Stimulated activated CD8-positive, alpha-beta memory T cell treated with anti-CD3 and anti-CD28 coated beads, Interleukin-7, amount 100 ng/mL, for 1 hour (primary cell): ENCODE results near the gene LRCH1.

Source experiments
- DNase-seq, 2 donors: peaks; one replicate each; pipeline ENCODE4 v3.0.0-alpha.2; 2020; ENCODE audit warnings: low read depth in 2 of 2

Gene LRCH1

DNA sequence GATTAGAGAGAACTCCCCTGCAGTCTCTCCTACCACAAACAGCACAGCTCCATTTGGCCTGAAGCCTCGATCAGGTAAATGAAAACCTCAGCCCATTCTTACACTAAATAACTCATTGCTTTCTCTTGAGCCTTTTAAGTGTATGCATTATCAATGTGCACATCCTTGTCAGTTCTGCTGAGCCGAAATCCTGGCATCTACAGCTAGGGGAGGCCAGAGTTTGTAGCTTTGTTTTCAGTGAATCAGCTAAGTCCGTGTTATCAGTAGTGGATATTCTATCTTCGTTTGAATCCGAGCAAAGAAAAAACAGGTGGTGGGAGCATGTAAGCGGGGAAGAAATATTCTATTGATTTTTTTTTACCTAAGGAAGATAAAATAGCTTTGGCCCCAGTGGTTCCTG is 159.6 kb downstream of the LRCH1 start:
- no peak for DNase-seq

DNA sequence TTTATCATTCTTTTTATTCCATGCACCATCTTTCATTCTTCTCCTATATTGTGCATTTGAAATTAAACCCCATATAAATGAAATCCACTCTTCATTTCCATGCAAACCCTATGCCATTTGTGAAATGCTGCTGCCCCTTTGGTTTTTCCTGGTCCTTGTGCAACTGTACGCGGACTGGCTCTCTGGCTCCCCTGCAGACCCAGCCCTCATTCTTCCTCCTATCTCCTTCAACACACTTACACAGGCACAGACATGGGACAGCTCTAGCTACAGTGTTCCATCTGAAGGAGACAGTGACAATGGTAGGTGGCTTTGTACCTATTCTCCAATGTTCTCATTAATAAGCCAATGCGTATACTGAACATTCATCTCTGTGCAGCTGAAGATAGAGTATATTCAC is 162.4 kb downstream of the LRCH1 start:
- DNase-seq, result no peak

DNA sequence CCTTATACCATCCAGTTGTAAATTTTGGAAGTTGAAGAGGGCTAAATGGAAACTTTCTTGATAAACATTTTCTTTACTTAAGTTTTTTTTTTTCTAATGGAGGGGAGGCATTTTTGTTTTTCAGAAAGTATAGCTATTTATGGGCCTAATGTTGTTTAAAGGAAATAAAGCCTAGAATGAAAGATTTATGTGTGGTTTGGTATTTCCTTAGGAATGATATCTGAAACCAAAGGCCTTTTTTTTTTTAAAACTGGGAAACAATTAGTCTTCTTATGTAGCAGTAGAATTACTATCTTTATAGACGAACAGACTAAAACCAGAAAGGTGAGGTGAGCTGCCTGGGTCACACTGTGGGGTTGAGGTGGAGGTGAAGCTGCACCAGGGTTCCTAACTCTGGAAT is 163.9 kb downstream of the LRCH1 start:
- DNase-seq, result no peak

DNA sequence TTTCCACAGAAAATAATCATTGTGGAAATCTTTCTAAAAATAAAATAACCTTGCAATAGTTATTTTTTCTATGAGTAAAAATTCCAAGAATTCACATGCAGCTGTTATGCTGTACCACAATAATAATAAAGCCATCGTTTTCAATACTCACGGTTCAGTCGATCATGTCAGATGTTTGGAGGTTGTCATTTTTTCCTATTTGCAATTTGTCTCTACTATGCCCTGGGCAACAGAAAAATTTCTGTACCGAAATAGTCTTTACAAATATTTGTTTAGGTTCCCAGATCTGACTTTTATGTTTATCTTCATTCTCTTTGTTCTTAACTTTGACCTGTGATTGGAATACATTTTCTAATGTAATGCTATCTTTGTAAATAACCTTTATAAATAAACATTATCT is 164.3 kb downstream of the LRCH1 start:
- no peak for DNase-seq

DNA sequence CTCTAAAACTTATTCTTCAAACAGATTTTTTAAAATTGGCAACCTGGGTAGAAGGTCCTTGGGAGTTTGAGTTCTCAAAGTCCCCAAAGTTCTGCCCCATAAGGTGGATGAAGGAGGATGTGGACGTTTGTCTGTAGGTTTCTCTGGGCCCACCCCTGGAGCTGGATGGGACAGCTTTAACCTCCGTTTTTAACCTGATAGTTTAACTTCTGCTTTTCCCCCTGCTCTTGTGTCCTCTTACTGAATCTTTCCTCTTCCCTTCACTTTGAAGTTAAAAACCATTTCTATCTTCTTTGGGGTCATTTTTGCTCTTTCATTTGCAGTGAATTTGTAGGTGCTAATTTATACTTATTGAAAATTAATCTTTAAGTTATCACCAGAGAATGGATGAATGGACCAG is 164.9 kb downstream of the LRCH1 start:
- no peak for DNase-seq

DNA sequence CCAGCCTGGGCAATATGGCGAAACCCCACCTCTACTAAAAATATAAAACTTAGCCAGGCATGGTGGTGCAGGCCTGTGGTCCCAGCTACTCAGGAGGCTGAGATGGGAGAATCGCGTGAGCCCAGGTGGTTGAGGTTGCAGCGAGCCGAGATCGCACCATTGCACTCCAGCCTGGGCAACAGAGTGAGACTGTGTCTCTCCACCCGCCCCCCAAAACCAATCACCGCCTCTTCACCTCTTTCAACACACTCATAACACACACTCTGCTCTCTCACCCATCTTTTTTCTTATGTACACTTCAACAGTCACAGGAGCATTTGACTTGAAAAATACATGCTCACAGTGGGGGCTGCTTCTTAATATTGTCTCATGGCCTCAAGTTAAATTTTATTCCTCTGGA is 167.2 kb downstream of the LRCH1 start:
- DNase-seq, result no peak

DNA sequence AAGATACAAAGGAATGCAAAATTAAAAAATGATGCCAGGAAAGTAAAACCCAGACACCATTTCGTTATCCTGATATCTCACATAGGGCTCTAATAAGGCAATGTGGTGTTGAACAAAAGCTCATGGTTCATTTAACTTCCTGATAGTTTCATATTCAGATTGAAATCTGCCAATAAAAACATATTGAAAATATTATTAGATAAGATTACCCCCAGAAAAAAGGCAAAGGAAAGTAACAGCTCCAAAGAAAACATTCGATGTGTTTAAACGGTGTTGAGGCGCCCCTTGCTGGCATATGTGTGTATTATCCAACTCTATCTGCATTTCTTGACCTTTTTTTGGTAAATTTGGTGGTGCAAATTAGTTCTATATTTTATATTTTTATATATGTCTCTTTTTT is 168.1 kb downstream of the LRCH1 start:
- no peak for DNase-seq

DNA sequence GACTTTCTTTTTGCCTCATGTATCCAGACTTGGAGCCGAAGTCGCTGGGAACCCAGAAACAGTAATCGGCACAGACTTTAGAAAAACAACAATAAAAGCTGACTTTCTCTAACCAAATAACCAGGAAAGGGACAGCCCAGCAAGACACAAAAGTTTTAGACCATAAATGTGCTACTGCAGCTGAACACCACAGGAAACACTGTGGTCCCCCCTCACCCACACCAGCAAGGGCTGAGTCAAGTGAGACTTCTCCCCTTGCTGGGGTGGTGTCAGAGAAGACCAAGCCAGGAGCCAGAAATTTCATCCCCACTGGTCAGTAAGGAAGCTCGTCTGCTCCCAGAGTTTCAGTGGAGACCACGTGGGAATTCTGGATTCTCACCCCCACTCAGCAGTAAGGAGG is 173.4 kb downstream of the LRCH1 start:
- no peak for DNase-seq

DNA sequence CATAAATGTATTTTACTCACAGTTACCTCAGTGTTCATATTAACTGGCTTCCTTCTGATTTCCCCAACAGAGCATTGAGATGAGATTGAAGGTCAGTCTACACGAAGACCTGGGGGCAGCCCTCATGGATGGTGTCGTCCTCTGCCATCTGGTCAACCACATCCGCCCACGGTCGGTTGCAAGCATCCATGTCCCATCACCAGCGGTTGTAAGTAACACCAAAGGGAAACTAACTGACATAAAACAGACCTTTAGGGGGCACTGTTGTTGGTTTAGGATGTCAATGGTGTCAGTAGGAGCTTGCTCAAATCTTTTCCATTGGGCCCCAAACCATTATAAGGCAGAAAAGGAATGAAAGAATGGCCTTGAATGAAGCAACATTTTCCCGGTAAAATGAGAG is 175.8 kb downstream of the LRCH1 start:
- DNase-seq, result no peak

DNA sequence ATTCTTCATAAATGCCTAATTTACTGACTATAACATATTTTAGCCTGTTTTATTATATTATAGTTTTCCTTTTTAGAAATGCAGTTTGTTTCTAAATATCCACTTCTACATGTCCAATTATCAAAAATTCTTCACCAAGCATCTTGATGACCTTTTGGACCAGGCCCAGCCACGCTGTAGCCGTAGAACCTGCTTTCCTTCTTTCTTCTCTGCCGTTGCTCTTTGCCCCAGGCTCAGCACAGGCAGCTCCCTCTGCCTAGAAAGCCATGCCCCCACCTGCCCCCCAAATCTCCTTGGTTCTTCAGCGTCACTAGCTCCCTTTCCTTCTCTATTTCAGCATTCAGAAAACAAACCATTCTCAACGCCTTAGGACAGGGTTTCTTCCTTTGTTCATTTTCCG is 178.6 kb downstream of the LRCH1 start:
- no peak for DNase-seq

DNA sequence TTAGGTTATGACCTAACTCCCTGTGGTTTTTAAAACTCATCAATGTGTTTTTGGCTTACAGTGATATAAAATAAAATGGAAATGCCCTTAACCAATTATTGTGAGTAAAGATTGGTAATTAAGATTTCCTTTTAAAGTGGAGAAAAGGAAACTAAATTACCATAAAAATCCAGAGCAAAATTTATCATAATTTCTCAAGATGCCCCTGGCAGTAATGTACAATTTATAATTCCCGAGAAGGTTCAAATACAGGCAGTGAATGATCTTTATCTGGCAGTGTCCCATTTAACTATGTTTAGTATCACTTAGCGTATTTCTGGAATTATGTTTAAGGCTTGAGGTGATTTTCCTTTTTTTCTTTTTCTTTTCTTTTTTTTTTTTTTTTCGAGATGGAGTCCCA is 182.5 kb downstream of the LRCH1 start:
- DNase-seq, result no peak

DNA sequence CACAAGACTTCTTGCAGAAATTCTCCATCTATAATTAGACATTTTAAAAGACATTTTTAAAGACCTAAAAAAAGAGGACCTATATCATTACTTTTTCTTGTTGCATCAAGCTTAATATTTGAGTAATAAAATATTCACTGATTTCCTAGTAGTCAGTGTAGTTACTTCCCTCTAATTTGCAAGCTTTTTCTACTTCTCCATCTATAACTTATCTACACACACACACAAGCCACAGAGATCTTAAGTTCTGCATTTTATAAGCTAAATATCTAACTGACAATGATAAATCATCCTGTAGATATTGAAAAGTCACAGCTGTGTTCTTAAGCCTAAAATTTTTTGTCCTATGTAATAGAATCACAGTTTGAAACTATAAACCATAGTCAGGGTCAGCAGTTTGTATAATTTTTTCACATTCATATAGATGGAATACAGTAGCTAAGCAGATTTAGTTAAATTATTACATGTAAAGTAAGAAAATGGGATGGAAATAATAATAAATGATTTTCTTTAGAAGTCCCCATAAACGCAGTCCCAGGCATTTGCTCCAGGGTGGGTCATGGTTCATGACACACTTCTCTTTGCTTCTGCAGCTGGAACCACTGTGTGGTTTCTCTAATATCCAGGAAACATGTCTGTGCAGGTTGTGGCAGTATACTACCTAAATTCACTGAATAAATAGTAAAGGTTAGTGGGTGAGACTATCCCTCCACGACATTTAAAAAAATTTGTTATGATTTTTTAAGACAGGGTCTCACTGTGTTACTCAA is 183.8 kb downstream of the LRCH1 start:
- no peak for DNase-seq

DNA sequence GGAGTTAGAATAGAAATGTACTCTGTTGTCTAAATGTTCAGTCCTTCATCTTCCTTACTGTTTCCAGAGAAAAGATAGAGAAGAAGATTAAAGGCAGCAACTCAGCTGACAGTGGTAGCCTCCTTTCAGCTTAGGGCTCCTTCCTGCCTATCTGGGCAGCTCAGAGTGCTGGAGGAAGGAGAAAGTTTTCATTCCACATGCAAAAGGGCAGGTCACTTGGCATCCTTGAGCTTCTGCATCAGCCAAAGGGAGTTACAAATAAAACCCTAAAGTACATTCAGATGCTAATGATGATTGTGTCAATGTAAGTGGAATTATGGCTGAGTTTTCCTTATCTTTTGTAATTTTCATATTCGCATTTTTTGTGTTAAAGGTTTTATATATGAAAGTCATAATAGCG is 185.1 kb downstream of the LRCH1 start:
- DNase-seq, result no peak

DNA sequence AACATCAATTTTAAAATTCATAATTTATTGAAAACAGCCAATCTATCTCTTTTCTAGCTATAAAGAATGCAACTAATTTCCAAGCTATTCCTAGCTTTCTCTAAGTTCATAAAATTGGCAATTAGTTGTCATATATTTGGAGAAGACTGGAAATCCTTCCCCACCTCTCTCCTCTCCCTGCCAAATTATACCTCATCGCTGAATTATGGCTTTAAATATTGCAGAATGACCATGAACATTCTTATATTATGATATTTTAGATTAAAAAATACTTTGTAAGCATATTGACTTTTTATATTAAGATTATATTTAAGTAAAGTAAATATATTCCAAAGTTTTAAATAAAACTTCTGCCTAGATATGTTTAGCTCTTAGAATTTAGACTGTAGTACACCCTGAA is 185.8 kb downstream of the LRCH1 start:
- DNase-seq, result no peak

DNA sequence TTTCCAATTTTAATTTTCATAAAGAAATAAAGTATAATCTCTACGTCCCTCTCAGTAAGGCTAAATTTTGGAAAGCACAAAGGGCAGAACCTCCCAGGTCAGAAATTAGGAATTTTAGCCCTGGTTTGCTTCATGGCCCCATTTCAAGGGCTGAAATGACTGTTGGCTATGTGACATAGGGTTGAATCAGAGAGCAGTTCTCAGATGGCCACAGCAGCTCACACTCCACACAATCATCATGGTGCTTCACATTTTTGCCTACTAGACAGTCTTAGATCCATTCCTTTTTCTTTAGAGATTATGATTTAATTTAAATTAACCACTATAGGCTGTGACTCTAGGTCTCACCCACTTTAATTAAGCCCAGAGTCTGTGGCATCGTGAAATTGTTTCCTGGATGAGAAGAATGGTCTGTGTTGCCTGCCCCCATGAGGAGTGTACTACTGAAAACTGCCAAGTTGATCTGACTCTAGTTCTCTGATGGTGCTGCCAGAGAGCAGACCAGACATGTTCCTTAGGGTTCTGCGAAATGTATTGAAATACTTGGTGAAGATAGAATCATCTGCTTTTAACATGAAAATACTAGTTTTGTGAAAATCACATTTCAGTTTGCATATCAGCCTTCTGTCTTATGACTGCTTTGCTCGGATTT is 186.6 kb downstream of the LRCH1 start:
- no peak for DNase-seq

DNA sequence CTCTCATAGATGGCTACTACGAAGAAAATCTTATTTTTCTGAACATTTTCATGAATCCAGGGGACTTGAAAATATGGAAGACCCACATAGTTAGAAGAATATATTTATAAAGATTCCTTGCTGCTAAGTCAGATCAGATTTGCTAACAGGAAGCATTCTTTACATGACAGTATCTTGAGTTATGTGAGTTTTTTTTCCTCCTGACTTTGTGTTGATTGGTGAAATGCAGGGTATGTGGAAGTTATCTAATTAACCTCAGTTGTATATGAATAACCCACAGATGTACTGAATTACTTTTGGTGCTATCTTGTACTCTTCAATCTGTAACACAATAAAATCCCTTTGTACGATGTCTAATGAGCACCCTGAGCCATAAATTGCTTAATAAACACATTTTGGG is 190.2 kb downstream of the LRCH1 start:
- DNase-seq, result no peak

DNA sequence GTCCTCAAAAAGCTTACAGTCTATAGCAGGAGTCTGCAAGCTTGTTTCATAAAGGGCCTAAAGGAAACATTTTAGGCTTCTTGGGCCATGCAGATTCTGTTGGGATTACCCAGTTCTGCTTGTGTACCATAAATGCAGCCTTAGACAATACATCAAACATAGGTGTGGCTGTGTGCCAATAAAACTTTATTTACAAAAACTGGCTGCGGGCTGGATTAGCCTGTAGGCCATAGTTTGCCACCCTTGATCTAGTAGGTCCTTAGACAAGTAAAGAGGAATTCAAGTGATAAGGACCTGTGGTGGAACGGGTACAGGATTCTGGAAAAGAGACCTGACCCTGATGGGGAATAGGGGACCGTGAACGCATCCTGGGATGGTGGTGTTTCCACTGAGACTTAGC is 192.1 kb downstream of the LRCH1 start:
- DNase-seq, result no peak

DNA sequence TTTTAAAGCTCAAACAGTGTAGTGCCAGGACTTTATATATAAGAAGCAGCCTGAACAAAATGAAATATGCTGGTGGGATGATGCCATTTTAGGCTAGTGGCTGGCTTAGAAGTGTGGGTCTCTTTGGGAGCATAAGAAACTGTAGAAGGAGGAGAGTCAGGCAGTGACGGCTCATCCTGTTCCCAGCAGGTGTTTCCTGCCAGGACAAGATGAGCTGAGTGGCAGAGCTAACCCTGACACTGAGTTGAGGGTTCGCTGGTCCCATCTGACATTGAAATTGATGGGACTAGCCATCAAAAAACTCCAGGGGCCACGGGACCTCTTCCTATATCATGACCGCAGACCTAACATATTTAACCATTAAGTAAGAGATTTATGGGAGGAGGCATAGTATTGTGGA is 192.7 kb downstream of the LRCH1 start:
- no peak for DNase-seq

DNA sequence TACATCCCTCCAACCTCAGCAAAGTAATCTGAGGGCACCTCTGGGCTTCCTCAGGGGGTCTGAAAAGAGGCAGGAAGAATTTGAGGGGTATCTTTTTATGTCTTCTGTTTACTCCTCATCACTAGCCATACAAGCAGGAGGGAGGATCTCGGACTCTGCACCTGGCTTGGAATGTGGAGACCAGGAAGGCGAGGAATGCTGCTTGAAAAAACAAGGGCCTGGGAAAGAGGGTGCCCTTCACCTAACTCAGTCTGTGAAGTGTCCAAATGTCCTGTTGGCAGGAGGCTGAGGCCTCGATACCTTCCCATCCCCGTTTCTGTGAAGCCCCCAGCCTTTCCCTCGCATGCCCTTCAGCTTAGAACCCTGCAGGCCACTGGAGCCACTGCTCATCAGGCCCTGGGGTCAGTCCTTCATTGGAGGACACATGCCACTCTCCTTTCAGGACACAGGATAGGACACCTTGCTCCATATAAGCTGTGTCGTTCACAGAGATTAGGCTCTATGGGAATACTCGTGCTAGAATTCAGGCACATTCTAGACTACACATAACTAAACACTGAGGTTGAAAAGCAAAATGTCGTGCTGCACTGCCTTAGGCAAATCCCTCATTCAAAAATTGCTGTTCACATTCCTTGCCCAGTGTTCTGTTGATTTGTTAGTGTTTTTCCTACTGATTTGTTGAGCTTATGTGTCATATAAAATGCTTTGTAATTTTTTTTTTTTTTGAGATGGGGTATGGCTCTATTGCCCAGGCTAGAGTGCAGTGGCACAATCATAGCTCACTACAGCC is 194.3 kb downstream of the LRCH1 start:
- DNase-seq, result no peak

DNA sequence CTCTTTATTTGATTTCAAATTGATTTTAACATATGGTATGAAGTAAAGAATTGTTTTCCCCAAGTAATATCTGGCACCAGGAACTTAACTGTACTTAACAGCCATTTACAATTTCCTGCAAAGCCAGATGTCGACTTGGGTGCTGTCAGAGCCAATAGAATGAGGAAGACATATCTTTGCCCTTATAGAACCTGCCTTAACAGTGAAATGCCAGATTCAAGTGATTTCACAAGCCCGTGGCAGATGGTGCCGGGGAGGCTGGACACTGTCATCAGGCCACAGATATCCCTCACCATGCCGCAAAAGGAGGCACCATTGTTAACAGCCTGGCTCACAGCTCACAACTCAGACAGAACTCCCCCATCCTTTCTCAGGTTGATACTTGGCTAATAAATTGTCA is 195.3 kb downstream of the LRCH1 start:
- no peak for DNase-seq

DNA sequence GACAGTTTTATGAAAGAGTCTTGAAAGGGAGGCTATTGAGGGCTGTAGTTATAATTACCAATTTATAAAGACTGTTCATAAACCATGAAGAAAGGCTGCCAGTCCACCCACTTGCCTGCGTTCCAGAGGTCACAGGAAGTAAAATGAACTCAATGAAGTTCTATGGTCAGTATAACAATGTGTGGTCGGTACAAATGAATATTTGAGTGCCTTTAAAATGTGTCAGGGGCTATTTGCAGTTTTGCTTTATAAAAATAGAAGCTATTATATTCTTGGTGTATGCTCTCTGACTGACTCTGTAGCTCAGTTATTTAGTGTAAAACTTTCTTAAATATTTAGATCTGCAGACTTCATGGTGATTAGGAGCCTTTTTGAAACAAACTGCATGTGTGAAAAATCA is 197.0 kb downstream of the LRCH1 start:
- no peak for DNase-seq

DNA sequence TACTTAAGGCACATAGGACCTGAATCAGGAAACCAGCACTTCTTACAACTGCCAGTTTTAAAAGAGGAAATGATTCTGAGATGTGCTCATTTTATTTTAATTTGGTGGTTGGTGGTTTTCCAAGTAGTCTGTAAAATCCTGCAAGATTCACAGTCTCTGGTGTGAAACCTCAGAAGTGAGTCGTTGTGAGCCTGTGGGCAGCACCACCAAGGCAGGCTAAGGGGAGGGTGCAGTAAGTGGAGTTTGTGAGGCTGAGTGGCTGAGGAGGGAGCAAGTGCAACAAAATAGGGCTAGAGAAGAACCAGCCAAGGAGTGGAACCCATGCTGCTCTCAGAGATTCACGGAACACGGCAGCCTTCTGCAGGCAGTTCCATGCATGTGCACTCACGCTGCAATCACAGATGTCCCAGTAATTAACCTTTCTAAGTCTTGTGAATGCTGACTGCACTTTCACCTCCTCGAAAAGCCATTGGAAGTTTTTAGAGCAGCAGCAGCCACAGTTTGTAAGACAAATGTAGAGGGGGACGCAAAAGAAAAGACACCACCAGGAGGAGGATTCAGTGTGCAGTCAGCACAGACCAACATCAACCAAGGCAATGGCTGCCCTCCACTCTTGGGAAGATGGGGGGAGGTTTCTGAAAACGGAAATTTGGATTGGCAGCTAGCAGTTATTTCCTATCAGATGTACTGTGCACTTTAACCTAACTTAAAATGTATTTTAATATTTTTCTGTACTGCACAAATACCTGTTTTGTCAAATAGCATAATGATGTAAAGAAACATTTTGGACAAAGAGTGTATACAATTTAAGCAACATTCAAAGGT is 199.1 kb downstream of the LRCH1 start:
- peak; percentile 15 to 51 for DNase-seq
